Heart right ventricle (tissue), 16 donors: ENCODE data around the gene ACBD4. TPM values are rescaled to one million over a fixed set of nuclear protein-coding genes. Genes with fewer than 3 reads are reported as not detected.
A peak's percentile ranks its signal among the peaks of the same experiment; 100 is the strongest.
"Not testable (repeated sequence)": the region's sequence is repeated elsewhere in the genome, so short reads cannot be mapped to it uniquely, and the experiment has no call there.

ENCODE experiments used
- ATAC-seq, 8 donors: fragments of 200-7000 bp; cut with Tn5 transposase; one replicate each; pipeline ENCODE4 v1.9.1; 2020; ENCODE audit warnings: mild to moderate bottlenecking in 8 of 8, moderate library complexity in 8 of 8, moderate number of reproducible peaks in 1 of 8
- DNase-seq, 2 donors: peaks; one replicate each; pipeline ENCODE4 v3.0.0-alpha.2; 2020
- H3K27ac ChIP-seq, 10 donors: fragments of 200-600 bp; sonication (generic) in 2 of 10; one replicate each; pipeline versions ENCODE4 v1.5.0 to v1.8.0; 2020 to 2022; ENCODE audit warnings: mild to moderate bottlenecking in 3 of 10
- H3K27me3 ChIP-seq, 7 donors: fragments of 200-600 bp; one replicate each; pipeline ENCODE4 v1.8.0; 2021 to 2022; ENCODE audit warnings: mild to moderate bottlenecking in 2 of 7
- H3K36me3 ChIP-seq, 9 donors: fragments of 200-600 bp; sonication (generic) in 1 of 9; one replicate each; pipeline versions ENCODE4 v1.5.0 to v1.8.0; 2020 to 2022; ENCODE audit warnings: mild to moderate bottlenecking in 2 of 9
- H3K4me1 ChIP-seq, 9 donors: fragments of 200-600 bp; sonication (generic) in 1 of 9; one replicate each; pipeline versions ENCODE4 v1.5.0 to v1.8.0; 2020 to 2022; ENCODE audit warnings: mild to moderate bottlenecking in 4 of 9
- H3K4me3 ChIP-seq, 10 donors: fragments of 200-600 bp; sonication (generic) in 2 of 10; one replicate each; pipeline versions ENCODE4 v1.5.0 to v1.8.0; 2020 to 2022; ENCODE audit warnings: mild to moderate bottlenecking in 7 of 10, moderate library complexity in 2 of 10
- H3K9me3 ChIP-seq, 11 donors: fragments of 200-600 bp in 10 of 11; sonication (generic) in 2 of 11; one replicate each; pipeline versions ENCODE4 v1.5.0 to v1.8.0; 2013 to 2022; ENCODE audit warnings: mild to moderate bottlenecking in 2 of 11, control low read depth in 1 of 11, moderate library complexity in 1 of 11
- WGBS, 2 donors: extraction: QIAGEN DNeasy Blood & Tissue Kit; methylation state at CpG; one replicate each; pipeline ENCODE4 v1.1.7; 2013; ENCODE audit warnings: inconsistent platforms in 1 of 2; 5-methylcytosine and 5-hydroxymethylcytosine counted together
- intact Hi-C, 10 donors: fragments of 100-400 bp; cut with DNase I; formaldehyde crosslinking; loops; one replicate each; pipeline versions ENCODE4 v1.11.1 to v1.14.2; 2022
- polyA plus RNA-seq, 2 donors: library from polyadenylated mRNA; stranded (reverse); fragments of 200-250 nt; gene quantifications; one replicate each; pipeline ENCODE4 v1.2.3, GENCODE V29; 2013
- total RNA-seq, 10 donors: library from RNA; stranded (reverse); fragmentation: NEBNext Ultra II Directional in 3 of 10; extraction: Animal tissue kit (Norgen Biotek cat#: 25700) in 3 of 10; gene quantifications; one replicate each; pipeline versions ENCODE4 v1.2.1 to v1.2.4, GENCODE V29; 2021 to 2023
- TF ChIP-seq, protein P1 (sequence below), 9 donors: fragments of 200-600 bp; sonication (generic) in 2 of 9; IDR thresholded peaks; one replicate each; pipeline versions ENCODE4 v1.5.0 to v1.8.0; 2021 to 2022; ENCODE audit warnings: antibody characterized with exemption in 9 of 9, mild to moderate bottlenecking in 5 of 9, moderate library complexity in 1 of 9
- donor health status: Arrhythmogenic right ventricular cardiomyopathy.
- donor health status: ischemic (EF 13 %, LVEDD 7.1; RV severe dilation, severe dysfunction).
- donor health status: healthy with polysubstance abuse.
- donor health status: DM: no; HTN: yes; CAD: no.
- donor health status: DM: no; HTN: no; CAD: no.
- donor health status: ischemic (EF 25% LVEDD 6.9; RV normal size, moderate dysfunction).
- donor health status: ischemic (EF 25% LVEDD 5.7; RV mildly dilated, moderate dysfunction).
- donor health status: healthy.
- donor health status: DM: yes; HTN: yes; CAD: no.
- donor health status: Ischemic cardiomyopathy.
- donor health status: ischemic (EF 35%, LVEDD 5.7; RV mildly dilated, moderate dysfunction).
- donor health status: nonischemic (EF 11% LVEDD 7.7; RV severe dilation, severe dysfunction).
- donor health status: DM: yes; HTN: yes; CAD: no.
- donor health status: PGD.
- donor health status: ischemic (EF 29% LVEDD 5.4; RV normal size, mild dysfunction).
- donor health status: nonischemic (EF 23%, LVEDD 6.1; RV moderate dilation, normal function).

The ACBD4 gene
- total and polyA plus RNA-seq, 12 donors: 4.2 to 16.7 (median 7.3) TPM

DNA sequence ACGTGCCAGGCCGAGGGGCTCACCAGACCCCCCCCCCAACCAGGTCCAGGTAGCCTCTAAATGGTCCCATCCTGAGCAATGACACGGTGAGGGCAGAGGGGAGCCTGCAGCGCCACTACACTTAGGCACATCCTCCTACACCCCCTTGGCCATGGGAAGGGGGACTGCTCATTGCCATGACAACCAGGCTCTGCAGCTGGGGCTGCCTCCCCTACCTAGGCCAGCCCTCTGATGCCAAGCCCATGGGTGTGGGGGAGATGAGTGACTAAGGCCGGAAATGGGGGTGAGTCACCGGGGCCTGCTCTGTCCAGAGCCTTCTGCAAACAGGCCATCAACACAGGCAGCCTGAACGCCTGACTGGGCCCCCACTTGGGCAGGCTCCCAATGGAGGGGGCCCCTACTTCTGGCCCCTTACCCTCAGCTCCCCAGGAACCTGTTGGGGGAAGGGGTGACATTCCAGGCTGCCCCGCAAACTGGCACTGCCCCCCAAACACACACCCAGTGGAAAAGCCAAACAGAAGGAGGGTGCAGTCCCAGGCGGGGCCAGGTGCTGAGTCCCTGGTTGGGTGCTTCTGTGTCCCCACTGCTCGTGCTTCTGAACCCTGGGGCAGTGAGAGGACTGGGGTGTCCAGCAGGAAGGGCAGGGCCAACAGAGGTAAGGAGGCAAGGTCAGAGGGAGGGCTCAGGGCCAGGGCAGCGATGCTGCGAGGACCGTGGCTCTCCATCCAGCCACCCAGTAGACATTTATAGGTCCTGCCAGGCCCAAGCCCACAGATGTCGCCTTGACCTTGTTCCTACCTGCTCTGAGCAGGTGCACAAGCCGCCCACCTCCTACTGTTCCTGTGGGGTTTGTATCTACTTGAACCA lies 11.3 kb upstream of the ACBD4 start:
- WGBS, 2 donors: 69% methylated on average over 15 of the region's 15 CpGs
- DNase-seq (peak in 1 of 2 donors; percentile 48), ATAC-seq (peak in 7 of 8 donors; percentile 17 to 76 (median 56))
- Histone ChIP-seq H3K4me1 (peaks cover 30 to 61% (median 53%) of the 10 kb centered on the region in 9 donors), H3K27ac (peak overlapping the region in 7 of 10 donors; percentile 2 to 83 (median 40)), H3K27me3 (peaks cover 0 to 10% (median 0%) of the 10 kb centered on the region in 7 donors), H3K36me3 (peaks cover 0 to 18% (median 0%) of the 10 kb centered on the region in 9 donors), H3K9me3 (no peaks in the 10 kb centered on the region), H3K4me3 (no peak overlapping the region)
- intact Hi-C loops: loop anchor here in 1 of 10 donors (10.0 kb wide), 1 partner anchor 349 kb away; no protein-coding TSS in a partner anchor
- TF ChIP-seq, protein P1, sequence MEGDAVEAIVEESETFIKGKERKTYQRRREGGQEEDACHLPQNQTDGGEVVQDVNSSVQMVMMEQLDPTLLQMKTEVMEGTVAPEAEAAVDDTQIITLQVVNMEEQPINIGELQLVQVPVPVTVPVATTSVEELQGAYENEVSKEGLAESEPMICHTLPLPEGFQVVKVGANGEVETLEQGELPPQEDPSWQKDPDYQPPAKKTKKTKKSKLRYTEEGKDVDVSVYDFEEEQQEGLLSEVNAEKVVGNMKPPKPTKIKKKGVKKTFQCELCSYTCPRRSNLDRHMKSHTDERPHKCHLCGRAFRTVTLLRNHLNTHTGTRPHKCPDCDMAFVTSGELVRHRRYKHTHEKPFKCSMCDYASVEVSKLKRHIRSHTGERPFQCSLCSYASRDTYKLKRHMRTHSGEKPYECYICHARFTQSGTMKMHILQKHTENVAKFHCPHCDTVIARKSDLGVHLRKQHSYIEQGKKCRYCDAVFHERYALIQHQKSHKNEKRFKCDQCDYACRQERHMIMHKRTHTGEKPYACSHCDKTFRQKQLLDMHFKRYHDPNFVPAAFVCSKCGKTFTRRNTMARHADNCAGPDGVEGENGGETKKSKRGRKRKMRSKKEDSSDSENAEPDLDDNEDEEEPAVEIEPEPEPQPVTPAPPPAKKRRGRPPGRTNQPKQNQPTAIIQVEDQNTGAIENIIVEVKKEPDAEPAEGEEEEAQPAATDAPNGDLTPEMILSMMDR (IDR thresholded peaks at IDR 0.05): no peak

DNA sequence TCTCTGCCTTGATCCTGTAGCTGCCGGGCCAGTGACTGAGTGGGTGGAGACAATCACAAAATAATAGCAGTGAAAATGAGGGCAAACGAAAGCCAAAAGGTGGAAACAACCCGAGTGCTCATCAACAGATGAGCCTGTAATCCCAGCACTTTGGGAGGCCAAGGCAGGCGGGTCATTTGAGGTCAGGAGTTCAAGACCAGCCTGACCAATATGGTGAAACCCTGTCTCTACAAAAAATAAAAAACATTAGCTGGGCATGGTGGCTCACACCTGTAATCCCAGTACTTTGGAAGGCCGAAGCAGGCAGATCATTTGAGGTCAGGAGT lies 10.7 kb upstream of the ACBD4 start:
- not testable (repeated sequence) for DNase-seq, H3K9me3 ChIP-seq, H3K4me3 ChIP-seq, ATAC-seq
- Histone ChIP-seq H3K27ac (peak overlapping the region in 6 of 10 donors; percentile 2 to 83 (median 36)), H3K27me3 (peaks cover 0 to 10% (median 0%) of the 10 kb centered on the region in 7 donors), H3K4me1 (peaks cover 36 to 67% (median 59%) of the 10 kb centered on the region in 9 donors), H3K36me3 (peaks cover 0 to 12% (median 0%) of the 10 kb centered on the region in 9 donors)
- WGBS, 2 donors: 88% methylated on average over 5 of the region's 5 CpGs
- intact Hi-C loops: loop anchor here in 1 of 10 donors (10.0 kb wide), 1 partner anchor 350 kb away; no protein-coding TSS in a partner anchor

DNA sequence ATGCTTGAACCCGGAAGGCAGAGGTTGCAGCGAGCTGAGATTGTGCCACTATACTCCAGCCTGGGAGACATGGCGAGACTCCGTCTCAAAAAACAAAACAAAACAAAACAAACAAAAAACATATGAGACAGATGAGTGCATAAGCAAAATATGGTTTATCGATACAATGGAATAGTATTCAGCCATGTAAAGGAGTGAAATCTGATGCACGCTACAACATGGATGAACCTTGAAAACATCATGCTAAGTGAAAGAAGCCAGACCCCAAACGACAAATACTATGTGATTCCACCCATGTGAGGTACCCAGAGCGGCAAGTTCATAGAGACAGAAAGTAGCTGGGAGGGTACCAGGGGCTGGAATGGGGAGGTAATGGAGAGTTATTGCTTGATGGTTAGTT lies 10.0 kb upstream of the ACBD4 start:
- Histone ChIP-seq H3K27me3 (peaks cover 0 to 8% (median 0%) of the 10 kb centered on the region in 7 donors), H3K9me3 (no peaks in the 10 kb centered on the region), H3K4me1 (peaks cover 38 to 74% (median 67%) of the 10 kb centered on the region in 9 donors), H3K4me3 (no peak overlapping the region), H3K27ac (no peak overlapping the region), H3K36me3 (peaks cover 0 to 4% (median 0%) of the 10 kb centered on the region in 9 donors)
- intact Hi-C loops: loop anchor here in 1 of 10 donors (10.0 kb wide), 1 partner anchor 351 kb away; no protein-coding TSS in a partner anchor
- TF ChIP-seq, protein P1 (IDR thresholded peaks at IDR 0.05): no peak
- DNase-seq (no peak), ATAC-seq (no peak)
- WGBS, 2 donors: 96 to 98% methylated on average over 8 of the region's 8 CpGs

DNA sequence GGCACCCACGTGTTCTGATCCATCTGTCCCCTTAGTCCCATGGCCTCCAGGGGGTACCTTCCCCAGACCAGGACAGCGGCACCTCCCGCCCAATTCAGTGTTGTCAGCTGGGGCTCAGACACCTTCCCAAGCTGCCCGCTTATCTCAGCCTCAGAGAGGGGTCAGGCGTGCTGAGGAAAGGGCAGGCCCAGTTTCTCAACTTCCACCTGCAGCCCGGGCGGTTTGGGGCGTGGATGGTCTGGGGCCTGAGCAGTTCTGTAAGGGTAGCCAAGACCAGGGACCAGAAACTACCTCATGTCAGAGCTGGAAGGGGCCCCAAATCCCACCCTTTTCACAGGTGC lies 8.3 kb upstream of the ACBD4 start:
- H3K27ac ChIP-seq: peak overlapping the region in 8 of 10 donors; percentile 80 to 97 (median 88)
- TF ChIP-seq, protein P1 (IDR thresholded peaks at IDR 0.05): no peak
- H3K4me3 ChIP-seq: peak overlapping the region in 1 of 10 donors; percentile 31
- H3K36me3 ChIP-seq: no peaks in the 10 kb centered on the region
- DNase-seq (no peak), ATAC-seq (peak in 1 of 8 donors; percentile 1)
- no peaks in the 10 kb centered on the region for H3K27me3 ChIP-seq
- WGBS, 2 donors: 49 to 51% methylated on average over 8 of the region's 8 CpGs
- intact Hi-C loops: loop anchor here in 1 of 10 donors (10.0 kb wide), 1 partner anchor 352 kb away; no protein-coding TSS in a partner anchor
- peaks cover 43 to 86% (median 77%) of the 10 kb centered on the region in 9 donors for H3K4me1 ChIP-seq
- no peaks in the 10 kb centered on the region for H3K9me3 ChIP-seq
